Activated CD4-positive, alpha-beta T cell treated with anti-CD3 and anti-CD28 coated beads for 48 hours (primary cell): ENCODE data around the gene RPTOR.
A peak's percentile ranks its signal among the peaks of the same experiment; 100 is the strongest.
"Not testable (repeated sequence)": the region's sequence is repeated elsewhere in the genome, so short reads cannot be mapped to it uniquely, and the experiment has no call there.

ENCODE experiments used
- DNase-seq: peaks from one replicate; pipeline ENCODE4 v3.0.0-alpha.2; 2020

Gene RPTOR

DNA sequence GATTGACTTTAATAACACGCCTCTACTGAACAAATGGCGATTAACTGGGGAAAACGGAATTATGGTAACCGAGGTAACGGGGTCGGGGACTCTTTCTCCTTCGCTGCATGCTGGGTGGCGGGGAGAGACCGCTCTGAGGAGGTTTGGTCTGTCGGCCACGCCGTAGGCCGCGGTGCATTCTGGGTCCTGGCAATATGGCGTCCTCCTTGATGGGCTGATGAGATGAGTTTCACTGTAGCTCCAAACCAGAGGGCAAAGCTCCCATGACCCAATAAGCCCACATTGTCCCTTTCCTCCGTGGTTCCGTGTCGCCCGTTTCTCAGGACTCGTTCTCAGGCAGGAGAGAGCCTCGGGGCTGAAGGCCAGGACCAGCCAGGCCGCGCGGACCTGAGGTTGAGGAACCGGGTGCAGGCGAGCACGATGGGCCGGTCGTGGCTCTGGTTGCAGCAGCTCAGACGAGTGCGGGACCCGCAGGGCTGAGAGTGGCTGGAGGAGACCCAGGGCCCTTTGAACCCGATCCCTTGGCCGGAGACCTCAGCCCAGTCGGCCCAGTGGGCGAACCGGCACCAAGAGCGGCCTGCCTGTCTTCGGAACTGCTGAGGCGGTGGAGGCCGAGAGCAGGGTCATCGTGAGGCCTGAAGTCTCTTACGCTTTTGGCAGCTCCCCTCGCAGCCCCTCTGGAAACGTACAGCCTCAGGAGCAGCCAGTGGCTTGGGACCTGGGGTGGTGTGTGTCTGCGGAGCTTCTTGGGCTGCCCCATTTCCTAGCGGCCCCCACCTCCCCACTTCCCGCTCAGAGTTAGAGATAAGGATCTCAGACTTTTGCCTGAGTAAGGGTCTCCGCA is at the start of gene RPTOR:
Gene RPTOR, plus strand, starts transcription at position 184 of the 844 bp plus-strand sequence. CDS start 792 bp downstream, outside the sequence.
- DNase-seq: peak; percentile 95

- DNase-seq: no peak
These were observed 46.9 kb upstream of the RPTOR start for GRCh38 chr17:80497726-80498241.

DNA sequence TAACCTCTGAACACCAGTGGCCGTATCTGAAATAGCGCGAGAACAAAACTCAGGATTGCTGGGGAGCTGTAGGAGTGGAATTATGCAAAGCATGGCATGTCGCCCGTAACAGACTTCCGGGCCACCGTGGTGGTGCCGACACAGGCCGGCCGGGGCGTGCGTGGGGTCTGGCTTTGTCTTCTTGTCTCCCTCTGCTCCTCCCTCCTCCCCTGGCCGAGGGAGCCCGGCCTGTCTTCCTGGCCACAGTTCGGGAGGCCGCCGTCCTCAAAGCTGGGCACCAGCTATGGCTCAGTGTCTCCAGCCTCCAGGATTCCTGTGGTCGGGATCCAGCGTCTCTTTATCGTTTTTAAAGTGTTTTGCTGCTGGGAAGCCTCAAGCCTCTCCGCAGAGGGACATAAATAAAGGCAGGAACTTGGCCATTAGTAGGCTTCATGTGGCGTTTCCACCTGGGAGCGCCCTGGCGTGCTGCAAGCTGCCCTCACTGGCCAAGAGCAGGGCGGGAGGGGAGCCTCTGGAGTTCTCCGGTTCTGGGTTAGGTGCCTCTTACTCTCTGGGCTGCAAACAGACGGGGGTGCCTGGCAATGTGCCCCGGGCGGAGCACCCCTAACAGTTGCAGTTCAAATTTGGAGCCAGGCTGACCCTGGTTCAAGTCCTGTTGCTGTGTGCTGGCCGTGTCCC is 46.3 kb upstream of the RPTOR start:
- no peak for DNase-seq

DNA sequence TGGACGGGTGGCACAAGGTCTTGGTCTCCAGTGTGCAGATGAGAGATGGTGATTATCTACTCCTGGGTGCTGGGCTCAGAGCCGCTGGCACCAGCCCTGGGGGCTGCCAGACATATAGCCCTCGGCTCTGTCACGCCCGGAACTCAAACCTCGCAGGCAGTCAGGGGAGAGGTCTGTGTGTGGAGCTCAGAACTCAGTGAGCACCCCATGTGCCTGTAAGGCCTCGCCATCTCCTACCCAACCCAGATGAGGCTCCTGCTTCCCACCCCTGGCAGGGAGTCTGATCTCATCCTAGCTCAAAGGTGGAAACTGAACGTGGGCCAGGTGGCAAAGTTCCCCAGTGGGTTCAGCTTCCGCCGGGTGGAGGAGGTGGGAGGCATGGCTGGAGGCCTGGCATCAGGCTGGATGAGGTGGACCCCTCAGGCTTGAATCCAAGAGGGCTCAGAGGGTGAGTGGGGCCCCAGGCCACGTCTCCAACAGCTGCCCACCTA is 45.7 kb upstream of the RPTOR start:
- DNase-seq: no peak

GRCh38 chr17:80499560-80499959 is 45.1 kb upstream of the RPTOR start:
- no peak for DNase-seq

DNA sequence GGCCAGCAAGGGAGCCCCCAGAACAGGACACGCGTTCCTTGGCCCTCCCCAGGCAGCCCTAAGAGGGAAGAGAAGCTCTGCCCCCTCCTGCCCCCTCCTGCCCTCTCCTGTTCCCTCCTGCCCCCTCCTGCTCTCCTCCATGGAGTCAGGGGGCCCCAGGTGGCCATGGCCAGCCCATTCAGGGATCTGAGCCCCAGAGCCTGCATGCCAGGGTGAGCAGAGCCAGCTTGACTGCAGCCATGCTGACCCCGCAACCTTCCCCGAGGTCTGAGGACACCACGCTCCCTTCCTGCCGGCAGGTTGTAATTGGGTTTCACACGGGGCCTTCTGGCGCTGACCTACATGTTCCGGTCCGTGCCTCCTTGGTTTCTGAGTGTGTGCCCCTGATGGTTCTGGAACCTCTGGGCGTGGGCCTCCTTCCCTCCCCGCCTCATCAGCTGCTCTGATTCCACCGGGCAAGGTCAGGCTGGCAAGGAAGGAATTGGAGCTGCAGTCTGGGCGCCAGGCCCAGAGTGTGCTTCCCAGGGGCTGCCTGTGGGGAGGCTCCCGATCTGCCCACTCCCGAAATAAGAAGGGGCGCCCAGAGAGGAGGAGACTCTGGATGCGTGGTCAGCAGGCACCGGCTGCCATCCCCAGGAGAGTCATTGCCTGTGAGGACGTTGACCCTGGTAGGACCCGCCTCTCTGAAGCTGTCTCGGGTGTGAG is 44.5 kb upstream of the RPTOR start:
- DNase-seq: no peak

DNA sequence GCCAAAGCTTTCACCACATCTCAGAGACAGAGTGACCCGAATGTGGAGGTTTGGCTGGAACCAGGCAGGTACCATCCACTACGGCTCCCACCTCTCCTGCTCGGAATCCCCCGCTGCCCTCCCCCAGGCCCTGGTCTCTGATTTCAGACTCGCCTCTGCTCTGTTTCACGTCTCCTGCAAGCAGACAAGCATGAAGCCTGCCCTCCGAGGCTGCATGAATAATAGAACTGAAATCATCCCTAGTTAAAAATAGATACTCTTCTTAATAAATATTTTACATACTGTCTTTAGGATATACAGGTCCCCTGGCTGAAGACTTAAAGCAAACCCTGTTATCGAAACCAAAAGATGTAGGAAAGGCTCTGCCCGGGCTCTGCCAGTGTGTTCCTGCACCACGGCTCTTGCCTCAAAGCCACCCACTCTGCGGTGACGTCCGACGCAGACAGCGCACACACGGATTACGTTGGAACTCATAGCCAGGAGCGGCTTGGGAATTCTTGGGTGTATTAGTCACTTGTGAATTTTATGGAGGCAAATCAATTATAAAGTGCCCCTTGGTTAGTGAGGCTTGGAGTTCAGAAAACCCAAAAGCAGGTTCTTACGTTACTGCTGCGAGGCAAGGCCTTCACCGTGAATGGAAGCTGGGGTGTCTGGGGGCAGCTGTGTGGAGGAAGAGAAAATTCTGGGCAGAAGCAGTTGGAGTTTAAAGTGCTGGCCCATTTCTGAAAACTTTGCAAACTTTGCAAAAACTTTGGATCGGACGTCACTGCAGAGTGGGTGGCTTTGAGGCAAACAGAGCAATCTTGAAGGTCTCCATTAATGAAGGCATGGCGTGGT is 42.7 kb upstream of the RPTOR start:
- DNase-seq: no peak

GRCh38 chr17:80502578-80502877 is 42.1 kb upstream of the RPTOR start:
- no peak for DNase-seq

DNA sequence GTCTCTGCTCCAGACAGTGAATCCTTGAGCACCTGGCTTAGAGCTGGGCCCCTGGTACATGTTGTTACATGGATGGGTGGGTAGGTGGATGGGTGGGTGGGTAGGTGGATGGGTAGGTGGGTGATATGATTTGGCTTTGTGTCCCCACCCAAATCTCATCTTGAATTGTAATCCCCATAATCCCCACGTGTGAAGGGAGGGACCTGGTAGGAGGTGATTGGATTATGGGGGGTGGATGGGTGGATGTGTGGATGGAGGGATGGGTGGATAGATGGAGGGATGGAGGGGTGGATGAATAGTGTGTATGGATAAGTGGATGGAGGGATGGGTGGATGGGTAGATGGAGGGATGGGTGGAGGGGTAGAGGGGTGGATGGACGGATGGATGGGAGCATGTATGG is 41.6 kb upstream of the RPTOR start:
- DNase-seq: no peak

GRCh38 chr17:80503921-80504320 is 40.7 kb upstream of the RPTOR start:
- DNase-seq: no peak

- no peak for DNase-seq
These were observed 39.8 kb upstream of the RPTOR start for GRCh38 chr17:80504686-80505413.

DNA sequence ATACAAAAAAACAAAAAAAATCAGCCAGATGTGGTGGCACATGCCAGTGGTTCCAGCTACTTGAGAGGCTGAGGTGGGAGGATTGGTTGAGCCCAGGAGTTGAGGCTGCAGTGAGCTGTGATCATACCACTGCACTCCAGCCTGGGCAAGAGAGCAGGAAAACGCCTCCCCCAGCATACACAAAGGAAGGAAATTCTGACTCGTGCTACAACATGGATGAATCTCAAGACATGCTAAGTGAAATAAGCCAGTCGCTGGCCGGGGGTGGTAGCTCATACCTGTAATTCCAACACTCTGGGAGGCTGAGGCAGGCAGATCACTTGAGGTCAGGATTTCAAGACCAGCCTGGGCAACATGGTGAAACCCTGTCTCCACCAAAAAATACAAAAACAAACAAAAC is 37.5 kb upstream of the RPTOR start:
- not testable (repeated sequence) for DNase-seq

GRCh38 chr17:80507965-80508364 is 36.7 kb upstream of the RPTOR start:
- DNase-seq: no peak

DNA sequence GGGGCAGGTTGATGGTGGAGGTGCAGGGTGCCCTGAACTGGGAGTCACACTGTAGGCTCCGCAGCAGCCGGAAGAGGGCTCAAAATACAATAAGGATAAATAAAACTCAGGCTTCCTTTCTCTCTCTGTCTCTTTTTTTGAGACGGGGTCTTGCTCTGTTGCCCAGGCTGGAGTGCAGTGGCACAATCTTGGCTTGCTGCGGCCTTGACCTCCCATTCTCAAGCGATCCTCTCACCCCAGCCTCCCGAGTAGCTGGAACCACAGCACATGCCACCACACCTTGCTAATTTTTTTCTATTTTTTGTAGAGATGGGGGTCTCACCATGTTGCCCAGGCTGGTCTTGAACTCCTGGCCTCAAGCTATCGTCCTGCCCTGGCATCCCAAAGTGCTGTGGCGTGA is 35.3 kb upstream of the RPTOR start:
- no peak for DNase-seq

- DNase-seq: no peak
These were observed 34.5 kb upstream of the RPTOR start for GRCh38 chr17:80510132-80510531.

DNA sequence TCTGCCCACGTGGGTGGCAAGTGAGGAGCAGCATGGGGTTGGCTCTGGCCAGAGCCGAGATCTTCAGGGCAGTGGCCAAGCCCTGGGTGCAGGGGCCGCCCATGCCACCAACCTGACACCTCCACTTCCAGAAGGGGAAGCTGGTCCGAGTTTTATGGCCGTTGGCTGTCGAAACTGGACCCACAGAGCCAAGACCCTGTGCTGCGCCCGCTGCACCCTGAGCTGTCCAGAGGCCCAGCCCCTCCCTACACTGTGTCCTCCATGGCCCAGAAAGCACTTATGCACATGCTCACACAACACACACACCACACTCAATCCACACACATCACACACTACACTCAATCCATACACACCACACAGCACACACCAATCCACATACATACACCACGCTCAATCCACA is 33.9 kb upstream of the RPTOR start:
- no peak for DNase-seq

- no peak for DNase-seq
These were observed 33.1 kb upstream of the RPTOR start for GRCh38 chr17:80511222-80512180.

DNA sequence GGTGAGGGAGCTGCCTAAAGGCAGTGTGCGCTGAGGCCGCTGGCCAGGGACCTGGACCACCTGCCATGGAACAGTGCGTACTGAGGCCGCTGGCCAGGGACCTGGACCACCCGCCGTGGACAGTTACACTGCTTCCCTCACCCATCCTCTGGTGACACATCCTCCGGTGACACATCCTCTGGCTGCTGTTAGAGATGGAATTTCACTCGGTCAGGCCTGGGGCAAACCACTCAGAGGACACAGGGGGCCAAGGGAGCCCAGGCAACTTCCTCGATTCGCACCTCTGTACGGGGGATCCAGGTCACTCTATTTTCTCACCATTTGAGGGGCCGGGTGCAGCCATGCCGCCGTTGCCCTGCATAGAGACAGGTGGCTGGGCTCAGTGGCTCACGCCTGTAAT is 32.4 kb upstream of the RPTOR start:
- no peak for DNase-seq

DNA sequence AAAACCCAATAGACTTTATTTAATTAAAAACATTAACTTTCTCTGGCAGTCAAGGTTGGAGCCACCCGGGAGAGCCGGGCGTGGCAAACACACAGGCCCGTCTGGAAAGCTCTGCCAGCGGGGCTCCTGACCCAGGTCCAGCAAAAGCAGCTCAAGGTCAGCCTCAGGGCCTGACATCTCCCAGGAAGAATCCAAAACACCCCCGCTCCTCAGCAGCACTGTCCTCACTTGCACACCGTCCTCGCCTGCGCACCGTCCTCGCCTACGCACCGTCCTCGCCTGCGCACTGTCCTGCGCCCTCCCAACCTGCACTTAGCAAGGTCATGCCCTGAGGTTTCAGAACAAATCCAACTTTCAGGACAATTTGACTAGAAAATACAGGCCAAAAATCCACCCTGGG is 31.4 kb upstream of the RPTOR start:
- no peak for DNase-seq

DNA sequence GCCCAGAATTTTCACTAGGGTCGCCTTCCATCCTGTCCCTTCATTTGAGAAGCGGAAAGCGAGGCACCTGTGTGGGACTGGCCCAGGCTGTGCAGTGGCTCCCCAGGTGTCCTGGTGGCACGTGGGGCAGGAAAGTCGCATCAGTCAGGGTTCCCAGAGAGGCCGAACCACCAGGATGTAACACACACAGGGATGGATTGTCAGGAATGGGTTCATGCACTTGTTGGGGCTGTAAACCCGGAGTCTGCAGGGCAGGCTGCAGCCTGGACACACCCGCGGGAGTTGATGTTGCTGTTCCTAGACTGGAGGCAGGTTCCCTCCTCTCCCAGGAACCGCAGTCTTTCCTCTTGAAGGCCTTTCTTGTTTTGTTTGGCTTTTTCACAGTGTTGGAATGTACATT is 30.7 kb upstream of the RPTOR start:
- no peak for DNase-seq
